K562 (cell line): ENCODE measurements around the gene TPO.

Source experiments
- BMI1 ChIP-seq: fragments of 150-350 bp; IDR thresholded peaks from 2 replicates; pipeline ENCODE4 v1.6.1; 2014; ENCODE audit warnings: low read length
- CHCHD3 ChIP-seq: fragments of 250-450 bp; sonication (Bioruptor Pico); IDR thresholded peaks from 2 replicates; pipeline ENCODE4 v2.1.2; 2022; ENCODE audit warnings: mild to moderate bottlenecking
- GTF2F1 ChIP-seq: IDR thresholded peaks from 2 replicates; pipeline ENCODE4 v1.6.1; 2011; ENCODE audit warnings: low read depth, low read length, improper control_type of control experiment
- ZNF124 ChIP-seq: sonication (generic); formaldehyde crosslinking; IDR thresholded peaks from 2 replicates; pipeline ENCODE4 v1.8.1; 2022; ENCODE audit warnings: missing genetic modification reagents
- TF ChIP-seq, protein P1 (sequence below): sonication (generic); formaldehyde crosslinking; IDR thresholded peaks from 2 replicates; pipeline ENCODE4 v1.8.1; 2023; ENCODE audit warnings: mild to moderate bottlenecking, missing genetic modification reagents

DNA sequence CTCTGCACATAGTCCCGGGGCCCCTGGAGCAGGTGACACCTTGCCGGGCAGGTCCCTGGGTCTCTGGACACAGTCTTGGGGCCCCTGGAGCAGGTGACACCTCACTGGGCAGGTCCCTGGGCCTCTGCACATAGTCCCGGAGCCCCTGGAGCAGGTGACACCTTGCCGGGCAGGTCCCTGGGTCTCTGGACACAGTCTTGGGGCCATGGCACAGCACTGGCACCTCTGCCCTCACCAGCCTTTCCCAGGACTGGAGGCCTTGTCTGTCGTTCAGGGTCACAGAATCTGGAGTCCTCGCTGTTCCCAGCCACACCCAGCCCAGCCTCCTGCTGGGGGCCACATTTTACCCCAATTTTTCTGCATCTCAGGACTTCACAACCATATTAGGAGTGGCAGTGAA lies 2.2 kb downstream of the TPO start:
- TF ChIP-seq BMI1 (no peak), ZNF124 (CRISPR knock-in tag) (no peak), CHCHD3 (no peak), GTF2F1 (no peak)
- TF ChIP-seq, protein P1, sequence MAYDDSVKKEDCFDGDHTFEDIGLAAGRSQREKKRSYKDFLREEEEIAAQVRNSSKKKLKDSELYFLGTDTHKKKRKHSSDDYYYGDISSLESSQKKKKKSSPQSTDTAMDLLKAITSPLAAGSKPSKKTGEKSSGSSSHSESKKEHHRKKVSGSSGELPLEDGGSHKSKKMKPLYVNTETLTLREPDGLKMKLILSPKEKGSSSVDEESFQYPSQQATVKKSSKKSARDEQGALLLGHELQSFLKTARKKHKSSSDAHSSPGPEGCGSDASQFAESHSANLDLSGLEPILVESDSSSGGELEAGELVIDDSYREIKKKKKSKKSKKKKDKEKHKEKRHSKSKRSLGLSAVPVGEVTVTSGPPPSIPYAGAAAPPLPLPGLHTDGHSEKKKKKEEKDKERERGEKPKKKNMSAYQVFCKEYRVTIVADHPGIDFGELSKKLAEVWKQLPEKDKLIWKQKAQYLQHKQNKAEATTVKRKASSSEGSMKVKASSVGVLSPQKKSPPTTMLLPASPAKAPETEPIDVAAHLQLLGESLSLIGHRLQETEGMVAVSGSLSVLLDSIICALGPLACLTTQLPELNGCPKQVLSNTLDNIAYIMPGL, result no peak
